ENCODE data around the gene DSG2.

DNA sequence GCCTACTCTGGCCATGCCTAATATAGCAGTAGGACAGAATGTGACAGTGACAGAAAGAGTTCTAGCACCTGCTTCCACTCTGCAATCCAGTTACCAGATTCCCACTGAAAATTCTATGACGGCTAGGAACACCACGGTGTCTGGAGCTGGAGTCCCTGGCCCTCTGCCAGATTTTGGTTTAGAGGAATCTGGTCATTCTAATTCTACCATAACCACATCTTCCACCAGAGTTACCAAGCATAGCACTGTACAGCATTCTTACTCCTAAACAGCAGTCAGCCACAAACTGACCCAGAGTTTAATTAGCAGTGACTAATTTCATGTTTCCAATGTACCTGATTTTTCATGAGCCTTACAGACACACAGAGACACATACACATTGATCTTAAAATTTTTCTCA lies 48.5 kb downstream of the DSG2 start:
- TF ChIP-seq, protein P1, sequence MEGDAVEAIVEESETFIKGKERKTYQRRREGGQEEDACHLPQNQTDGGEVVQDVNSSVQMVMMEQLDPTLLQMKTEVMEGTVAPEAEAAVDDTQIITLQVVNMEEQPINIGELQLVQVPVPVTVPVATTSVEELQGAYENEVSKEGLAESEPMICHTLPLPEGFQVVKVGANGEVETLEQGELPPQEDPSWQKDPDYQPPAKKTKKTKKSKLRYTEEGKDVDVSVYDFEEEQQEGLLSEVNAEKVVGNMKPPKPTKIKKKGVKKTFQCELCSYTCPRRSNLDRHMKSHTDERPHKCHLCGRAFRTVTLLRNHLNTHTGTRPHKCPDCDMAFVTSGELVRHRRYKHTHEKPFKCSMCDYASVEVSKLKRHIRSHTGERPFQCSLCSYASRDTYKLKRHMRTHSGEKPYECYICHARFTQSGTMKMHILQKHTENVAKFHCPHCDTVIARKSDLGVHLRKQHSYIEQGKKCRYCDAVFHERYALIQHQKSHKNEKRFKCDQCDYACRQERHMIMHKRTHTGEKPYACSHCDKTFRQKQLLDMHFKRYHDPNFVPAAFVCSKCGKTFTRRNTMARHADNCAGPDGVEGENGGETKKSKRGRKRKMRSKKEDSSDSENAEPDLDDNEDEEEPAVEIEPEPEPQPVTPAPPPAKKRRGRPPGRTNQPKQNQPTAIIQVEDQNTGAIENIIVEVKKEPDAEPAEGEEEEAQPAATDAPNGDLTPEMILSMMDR (IDR thresholded peaks at IDR 0.05), result no peak
- TF ChIP-seq ZFX (IDR thresholded peaks at IDR 0.05; ENCODE audit: borderline replicate concordance), result no peak

Data from 22Rv1 (cell line).